K562 (cell line): Measurements from ENCODE around the gene XPA. TPM values are rescaled to one million over a fixed set of nuclear protein-coding genes. Genes with fewer than 3 reads are reported as not detected.

Experiments
- ATAC-seq: fragments of 200-7000 bp; cut with Tn5 transposase; 3 replicates; pipeline ENCODE4 v1.9.1; 2020; ENCODE audit warnings: moderate library complexity
- BruUV-seq: library from RNA; stranded (reverse); fragments of 400-500 nt; replicated peaks from 2 replicates; lab custom pipeline; 2021; lab: Mats Ljungman, UMichigan
- CTCF ChIA-PET: fragments of 300-600 bp; formaldehyde crosslinking; extraction: SDS; loops from one replicate; lab custom pipeline; 2021; ENCODE audit warnings: low intra/inter-chr PET ratio; lab: Yijun Ruan, JAX
- POLR2A ChIA-PET: fragments of 300-600, 350-650 bp; sonication (Branson Sonifier 250); formaldehyde crosslinking; extraction: SDS; loops from one replicate; lab custom pipeline; 2021; ENCODE audit warnings: antibody characterized with exemption, inconsistent platforms; lab: Yijun Ruan, JAX
- DNase-seq, 4 experiments: peaks; one replicate each; pipeline versions ENCODE4 v3.0.0 to v3.0.0-alpha.2; 2011 to 2018; ENCODE audit warnings: low spot score in 3 of 4, mixed read lengths in 3 of 4; ENCODE audit errors: extremely low read depth in 1 of 4
- FAIRE-seq: peaks from 2 replicates; lab custom pipeline; 2011; peaks lifted over from hg19 to GRCh38; lab: Jason Lieb, UNC
- H2AFZ ChIP-seq: 2 replicates; pipeline ENCODE4 v1.6.0; 2011; ENCODE audit warnings: low read depth, low read length, control low read depth, inconsistent platforms
- H3K27ac ChIP-seq: fragments of 200-600 bp; 3 replicates; pipeline ENCODE4 v1.8.0; 2011; ENCODE audit warnings: low read depth, mild to moderate bottlenecking, control low read depth, inconsistent platforms, low read length, moderate library complexity, mixed read lengths; ENCODE audit errors: extremely low read depth
- H3K27me3 ChIP-seq, 2 experiments: fragments of 300-600 bp in 1 of 2; 2 replicates in 1 of 2; 3 replicates in 1 of 2; pipeline versions ENCODE4 v1.6.0 to v1.8.0; 2011; ENCODE audit warnings: inconsistent platforms in 2 of 2, low read length in 2 of 2, mild to moderate bottlenecking in 1 of 2, mixed read lengths in 1 of 2, moderate library complexity in 1 of 2; ENCODE audit not compliant: control insufficient read depth in 2 of 2, insufficient read depth in 2 of 2
- H3K36me3 ChIP-seq: fragments of 300-600 bp; 3 replicates; pipeline ENCODE4 v1.8.0; 2011; ENCODE audit warnings: mild to moderate bottlenecking, low read length, inconsistent platforms; ENCODE audit not compliant: control insufficient read depth, insufficient read depth
- H3K4me1 ChIP-seq, 2 experiments: fragments of 200-600 bp in 1 of 2; replicated peaks in 1 of 2; 2 replicates in 1 of 2; 3 replicates in 1 of 2; pipeline versions ENCODE4 v1.5.1 to v1.8.0; 2011; ENCODE audit warnings: inconsistent platforms in 2 of 2, low read length in 2 of 2, mild to moderate bottlenecking in 1 of 2, mixed read lengths in 1 of 2, moderate library complexity in 1 of 2; ENCODE audit not compliant: control insufficient read depth in 2 of 2, insufficient read depth in 2 of 2
- H3K4me2 ChIP-seq: 2 replicates; pipeline ENCODE4 v1.6.1; 2011; ENCODE audit warnings: low read length, control low read depth, inconsistent platforms, mixed read lengths; ENCODE audit not compliant: insufficient read depth
- H3K4me3 ChIP-seq: fragments of 200-600 bp; sonication (generic), shearing (Covaris generic); 2 replicates; pipeline ENCODE4 v1.5.1; 2016; ENCODE audit warnings: control low read depth, inconsistent platforms
- H3K79me2 ChIP-seq: fragments of 200-600 bp; 3 replicates; pipeline ENCODE4 v1.8.0; 2011; ENCODE audit warnings: low read length, inconsistent platforms; ENCODE audit not compliant: control insufficient read depth, insufficient read depth
- H3K9ac ChIP-seq, 2 experiments: 2 replicates each; pipeline versions ENCODE4 v1.6.0 to v1.6.1; 2011; ENCODE audit warnings: low read depth in 2 of 2, low read length in 2 of 2, control low read depth in 1 of 2, inconsistent platforms in 1 of 2, mild to moderate bottlenecking in 1 of 2, mixed read lengths in 1 of 2; ENCODE audit not compliant: insufficient read depth in 1 of 2
- H3K9me1 ChIP-seq: one replicate; pipeline ENCODE4 v1.6.0; 2011; ENCODE audit warnings: inconsistent platforms, mild to moderate bottlenecking, low read length, moderate library complexity; ENCODE audit not compliant: control insufficient read depth, insufficient read depth
- H3K9me3 ChIP-seq: replicated peaks from 2 replicates; pipeline ENCODE4 v1.5.1; 2011; ENCODE audit warnings: low read depth, low read length, inconsistent platforms; ENCODE audit not compliant: control insufficient read depth, insufficient read depth
- H4K20me1 ChIP-seq: replicated peaks from 2 replicates; pipeline ENCODE4 v1.6.1; 2011; ENCODE audit warnings: low read length, inconsistent platforms, mixed read lengths; ENCODE audit not compliant: control insufficient read depth, insufficient read depth
- ARNT ChIP-seq, 2 experiments: fragments of 450-650 bp; IDR thresholded peaks; 2 replicates each; pipeline ENCODE4 v1.6.1; 2016; ENCODE audit warnings: mild to moderate bottlenecking in 1 of 2
- ETV1 ChIP-seq: fragments of 450-650 bp; conservative IDR thresholded peaks from 2 replicates; pipeline ENCODE4 v1.6.1; 2016; ENCODE audit warnings: missing genetic modification characterization, control low read depth, low read depth, missing compliant biosample characterization
- FOS ChIP-seq: IDR thresholded peaks from 3 replicates; pipeline ENCODE4 v1.6.1; 2011; ENCODE audit not compliant: insufficient read length; ENCODE audit errors: extremely low read depth
- FOXM1 ChIP-seq, 2 experiments: fragments of 450-650 bp in 1 of 2; sonication (generic) in 1 of 2; formaldehyde crosslinking in 1 of 2; IDR thresholded peaks; 2 replicates each; pipeline versions ENCODE4 v1.6.1 to v1.9.0; 2017 to 2022; ENCODE audit warnings: low read depth in 2 of 2, mild to moderate bottlenecking in 2 of 2, missing genetic modification reagents in 1 of 2, moderate library complexity in 1 of 2
- GTF3C2 ChIP-seq: IDR thresholded peaks from 3 replicates; pipeline ENCODE4 v1.6.1; 2011; ENCODE audit warnings: borderline replicate concordance, mild to moderate bottlenecking, moderate library complexity; ENCODE audit not compliant: insufficient read length; ENCODE audit errors: extremely low read depth
- JUNB ChIP-seq: fragments of 450-650 bp; formaldehyde crosslinking; conservative IDR thresholded peaks from 2 replicates; pipeline ENCODE4 v1.4.0; 2020; ENCODE audit warnings: mild to moderate bottlenecking
- NR1H2 ChIP-seq: sonication (generic); formaldehyde crosslinking; IDR thresholded peaks from 2 replicates; pipeline ENCODE4 v1.4.0; 2020; ENCODE audit warnings: mild to moderate bottlenecking, missing genetic modification reagents
- NUFIP1 ChIP-seq: fragments of 450-650 bp; IDR thresholded peaks from 2 replicates; pipeline ENCODE4 v1.6.1; 2018; ENCODE audit not compliant: partially characterized antibody
- RNF2 ChIP-seq: sonication (generic); IDR thresholded peaks from 2 replicates; pipeline ENCODE4 v1.6.1; 2016
- SIN3B ChIP-seq: fragments of 450-650 bp; IDR thresholded peaks from 2 replicates; pipeline ENCODE4 v1.6.1; 2017; ENCODE audit warnings: low read depth, mild to moderate bottlenecking, moderate library complexity
- TAF1 ChIP-seq: IDR thresholded peaks from 2 replicates; pipeline ENCODE4 v1.6.1; 2011; ENCODE audit warnings: mild to moderate bottlenecking, low read length, moderate library complexity; ENCODE audit not compliant: insufficient read depth, control insufficient read depth, severe bottlenecking; ENCODE audit errors: extremely low read depth
- ZNF445 ChIP-seq: fragments of 250-450 bp; sonication (Bioruptor Pico); IDR thresholded peaks from 2 replicates; pipeline ENCODE4 v1.4.0; 2020; ENCODE audit warnings: low read depth, mild to moderate bottlenecking, moderate library complexity
- WGBS: fragments of 100-300 bp; shearing (Covaris generic); methylation state at CpG from one replicate; pipeline ENCODE4 v1.1.6; 2016; ENCODE audit warnings: low coverage, mixed read lengths; ENCODE audit not compliant: insufficient coverage; ENCODE audit errors: missing lambda C conversion rate; 5-methylcytosine and 5-hydroxymethylcytosine counted together
- in situ Hi-C: fragments of 300-500 bp; cut with MboI; formaldehyde crosslinking; loops from 4 replicates; pipeline ENCODE4 v1.15.0; 2018; ENCODE audit warnings: inconsistent platforms, mixed read lengths
- intact Hi-C: fragments of 100-400 bp; cut with micrococcal nuclease; formaldehyde crosslinking; loops from 2 replicates; pipeline ENCODE4 v1.14.2; 2022
- polyA plus RNA-seq, 8 experiments: library from polyadenylated mRNA; depleted of rRNA in 4 of 8; stranded (reverse) in 5 of 8; unstranded in 3 of 8; fragments of >200 nt; fragmentation: Nextera tagmentation in 2 of 8; fragmentation: Illumina TruSeq in 1 of 8; extraction: Ambion mirVana in 2 of 8; extraction: Trizol in 1 of 8; gene quantifications; 2 replicates each; pipeline versions ENCODE4 v1.2.1 to v1.2.3, GENCODE V29; 2011 to 2014; ENCODE audit warnings: inconsistent platforms in 1 of 8, missing spikeins in 1 of 8
- total RNA-seq, 7 experiments: library from RNA; depleted of rRNA in 6 of 7; stranded (reverse); fragments of >200 nt in 6 of 7; fragmentation: Illumina TruSeq in 2 of 7; extraction: Trizol in 2 of 7; gene quantifications; 2 replicates each; pipeline versions ENCODE4 v1.2.1 to v1.2.3, GENCODE V29; 2011 to 2021; ENCODE audit warnings: low replicate concordance in 1 of 7
- TF ChIP-seq, protein P1 (sequence below): fragments of 450-650 bp; formaldehyde crosslinking; conservative IDR thresholded peaks from 2 replicates; pipeline ENCODE4 v1.4.0; 2022; ENCODE audit warnings: mild to moderate bottlenecking, missing genetic modification characterization
- TF ChIP-seq, protein P2 (sequence below): sonication (generic); formaldehyde crosslinking; IDR thresholded peaks from 2 replicates; pipeline ENCODE4 v1.8.1; 2023; ENCODE audit warnings: missing genetic modification reagents, mild to moderate bottlenecking, borderline replicate concordance

Gene XPA
- total and polyA plus RNA-seq, 9 of the 15 experiments (the other 6 are each of a cell fraction or from before 2014, with no cell fraction given) = 5.1 to 18.2 (median 14.1) TPM

DNA sequence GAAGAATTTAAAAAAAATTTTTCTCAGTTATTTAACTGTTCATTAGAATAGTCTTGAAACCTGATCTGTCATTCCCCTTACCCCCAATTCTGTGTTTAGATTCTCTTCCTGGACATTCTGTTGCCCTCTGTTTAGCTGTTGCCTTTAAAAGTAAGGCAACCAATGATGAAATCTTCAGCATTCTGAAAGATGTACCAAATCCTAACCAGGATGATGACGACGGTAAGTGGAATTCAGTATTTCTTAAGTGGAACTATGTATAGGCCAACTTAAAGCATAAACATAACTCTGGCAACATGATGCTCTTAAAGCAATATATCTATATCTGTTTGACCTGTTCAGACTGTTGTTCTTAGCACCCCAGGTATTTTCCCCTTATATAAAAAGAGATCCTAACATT, 36.3 kb downstream of the XPA start:
- intact Hi-C loops = no loop called here
- H3K36me3 ChIP-seq = peaks cover 94% of the 10 kb centered on the region
- H3K9me1 ChIP-seq = no peaks in the 10 kb centered on the region
- POLR2A ChIA-PET = interaction anchor here (1.3 kb wide), 1 partner anchor 25 kb away, joined by 3 read pairs; no protein-coding TSS in a partner anchor
- peaks cover 0 to 5% of the 10 kb centered on the region in 2 experiments; a peak in 2 of 5 replicates for H3K4me1 ChIP-seq
- BruUV-seq = no TSS peak
- no peaks in the 10 kb centered on the region for H4K20me1 ChIP-seq
- DNase-seq = no peak
- H2AFZ ChIP-seq = no peak overlapping the region
- H3K79me2 ChIP-seq = no peaks in the 10 kb centered on the region
- no peaks in the 10 kb centered on the region for H3K27me3 ChIP-seq
- in situ Hi-C loops = no loop called here
- H3K9ac ChIP-seq = no peak overlapping the region
- no peak for FAIRE-seq
- CTCF ChIA-PET = no interaction called here
- H3K4me2 ChIP-seq = no peak overlapping the region
- WGBS = 86% methylated on average over 2 of the region's 2 CpGs
- no peak for ATAC-seq
- H3K4me3 ChIP-seq = no peak overlapping the region
- no peak overlapping the region for H3K27ac ChIP-seq
- H3K9me3 ChIP-seq = no peaks in the 10 kb centered on the region
- no peak for TF ChIP-seq ZNF445 (CRISPR knock-in tag)
- TF ChIP-seq GTF3C2 = no peak
- TF ChIP-seq JUNB (CRISPR knock-in tag) = no peak
- TF ChIP-seq, protein P1, sequence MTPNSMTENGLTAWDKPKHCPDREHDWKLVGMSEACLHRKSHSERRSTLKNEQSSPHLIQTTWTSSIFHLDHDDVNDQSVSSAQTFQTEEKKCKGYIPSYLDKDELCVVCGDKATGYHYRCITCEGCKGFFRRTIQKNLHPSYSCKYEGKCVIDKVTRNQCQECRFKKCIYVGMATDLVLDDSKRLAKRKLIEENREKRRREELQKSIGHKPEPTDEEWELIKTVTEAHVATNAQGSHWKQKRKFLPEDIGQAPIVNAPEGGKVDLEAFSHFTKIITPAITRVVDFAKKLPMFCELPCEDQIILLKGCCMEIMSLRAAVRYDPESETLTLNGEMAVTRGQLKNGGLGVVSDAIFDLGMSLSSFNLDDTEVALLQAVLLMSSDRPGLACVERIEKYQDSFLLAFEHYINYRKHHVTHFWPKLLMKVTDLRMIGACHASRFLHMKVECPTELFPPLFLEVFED (CRISPR knock-in tag) = no peak
- TF ChIP-seq SIN3B = no peak
- no peak for TF ChIP-seq ETV1 (tag)
- TF ChIP-seq ARNT (IDR thresholded peaks at IDR 0.05) = no peak
- no peak for TF ChIP-seq FOXM1 (IDR thresholded peaks at IDR 0.05; ENCODE audit: low read depth)
- no peak for TF ChIP-seq FOXM1 (CRISPR knock-in tag; IDR thresholded peaks at IDR 0.05; ENCODE audit: low read depth)
- TF ChIP-seq NR1H2 = no peak
- TF ChIP-seq FOS = no peak
- no peak for TF ChIP-seq TAF1
- no peak for TF ChIP-seq RNF2
- no peak for TF ChIP-seq NUFIP1
- TF ChIP-seq, protein P2, sequence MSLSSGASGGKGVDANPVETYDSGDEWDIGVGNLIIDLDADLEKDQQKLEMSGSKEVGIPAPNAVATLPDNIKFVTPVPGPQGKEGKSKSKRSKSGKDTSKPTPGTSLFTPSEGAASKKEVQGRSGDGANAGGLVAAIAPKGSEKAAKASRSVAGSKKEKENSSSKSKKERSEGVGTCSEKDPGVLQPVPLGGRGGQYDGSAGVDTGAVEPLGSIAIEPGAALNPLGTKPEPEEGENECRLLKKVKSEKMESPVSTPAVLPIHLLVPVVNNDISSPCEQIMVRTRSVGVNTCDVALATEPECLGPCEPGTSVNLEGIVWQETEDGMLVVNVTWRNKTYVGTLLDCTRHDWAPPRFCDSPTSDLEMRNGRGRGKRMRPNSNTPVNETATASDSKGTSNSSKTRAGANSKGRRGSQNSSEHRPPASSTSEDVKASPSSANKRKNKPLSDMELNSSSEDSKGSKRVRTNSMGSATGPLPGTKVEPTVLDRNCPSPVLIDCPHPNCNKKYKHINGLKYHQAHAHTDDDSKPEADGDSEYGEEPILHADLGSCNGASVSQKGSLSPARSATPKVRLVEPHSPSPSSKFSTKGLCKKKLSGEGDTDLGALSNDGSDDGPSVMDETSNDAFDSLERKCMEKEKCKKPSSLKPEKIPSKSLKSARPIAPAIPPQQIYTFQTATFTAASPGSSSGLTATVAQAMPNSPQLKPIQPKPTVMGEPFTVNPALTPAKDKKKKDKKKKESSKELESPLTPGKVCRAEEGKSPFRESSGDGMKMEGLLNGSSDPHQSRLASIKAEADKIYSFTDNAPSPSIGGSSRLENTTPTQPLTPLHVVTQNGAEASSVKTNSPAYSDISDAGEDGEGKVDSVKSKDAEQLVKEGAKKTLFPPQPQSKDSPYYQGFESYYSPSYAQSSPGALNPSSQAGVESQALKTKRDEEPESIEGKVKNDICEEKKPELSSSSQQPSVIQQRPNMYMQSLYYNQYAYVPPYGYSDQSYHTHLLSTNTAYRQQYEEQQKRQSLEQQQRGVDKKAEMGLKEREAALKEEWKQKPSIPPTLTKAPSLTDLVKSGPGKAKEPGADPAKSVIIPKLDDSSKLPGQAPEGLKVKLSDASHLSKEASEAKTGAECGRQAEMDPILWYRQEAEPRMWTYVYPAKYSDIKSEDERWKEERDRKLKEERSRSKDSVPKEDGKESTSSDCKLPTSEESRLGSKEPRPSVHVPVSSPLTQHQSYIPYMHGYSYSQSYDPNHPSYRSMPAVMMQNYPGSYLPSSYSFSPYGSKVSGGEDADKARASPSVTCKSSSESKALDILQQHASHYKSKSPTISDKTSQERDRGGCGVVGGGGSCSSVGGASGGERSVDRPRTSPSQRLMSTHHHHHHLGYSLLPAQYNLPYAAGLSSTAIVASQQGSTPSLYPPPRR = no peak
